Stimulated activated CD4-positive, alpha-beta T cell treated with anti-CD3 and anti-CD28 coated beads, Interleukin-2, amount 100 ng/mL, for 4 hours (primary cell): ENCODE measurements around the gene MAMDC4.

Source experiments
- DNase-seq: peaks from one replicate; pipeline ENCODE4 v3.0.0-alpha.2; 2020; ENCODE audit warnings: low read depth

Gene MAMDC4

GRCh38 chr9:136890661-136891060 is 38.5 kb downstream of the MAMDC4 start:
- DNase-seq: no peak

- DNase-seq: no peak
Observed at GRCh38 chr9:136896027-136896426, 43.9 kb downstream of the MAMDC4 start.

GRCh38 chr9:136898483-136899100 is 46.4 kb downstream of the MAMDC4 start:
- no peak for DNase-seq

- no peak for DNase-seq
Observed at GRCh38 chr9:136899196-136899595, 47.0 kb downstream of the MAMDC4 start.

- DNase-seq: no peak
Observed at GRCh38 chr9:136900556-136900955, 48.4 kb downstream of the MAMDC4 start.

GRCh38 chr9:136900988-136901515 is 48.9 kb downstream of the MAMDC4 start:
- DNase-seq: no peak

- peak; percentile 80 for DNase-seq
Observed at GRCh38 chr9:136901516-136902258, 49.5 kb downstream of the MAMDC4 start.

- DNase-seq: peak; percentile 87
Observed at GRCh38 chr9:136902259-136902821, 50.2 kb downstream of the MAMDC4 start.

GRCh38 chr9:136903041-136903554 is 51.0 kb downstream of the MAMDC4 start:
- no peak for DNase-seq

GRCh38 chr9:136906266-136906665 is 54.1 kb downstream of the MAMDC4 start:
- DNase-seq: no peak

GRCh38 chr9:136907011-136907914 is 55.1 kb downstream of the MAMDC4 start:
- DNase-seq: no peak
